GM19468 (cell line): ENCODE results near the gene ARL5C.
"Not testable (repeated sequence)": the region's sequence is repeated elsewhere in the genome, so short reads cannot be mapped to it uniquely, and the experiment has no call there.

Experiments used
- ATAC-seq: cut with Tn5 transposase; IDR thresholded peaks from one replicate; pipeline ENCODE4 v1.9.1; 2021; ENCODE audit warnings: mild to moderate bottlenecking, moderate library complexity, moderate number of reproducible peaks; ENCODE audit not compliant: unreplicated experiment; ENCODE audit errors: extremely low read depth

The ARL5C gene

GRCh38 chr17:39145143-39145542 lies 20.8 kb downstream of the ARL5C start:
- ATAC-seq: no peak

- ATAC-seq: no peak
These were observed 21.5 kb downstream of the ARL5C start for GRCh38 chr17:39144416-39144840.

- no peak for ATAC-seq
These were observed 22.3 kb downstream of the ARL5C start for GRCh38 chr17:39143552-39144093.

- no peak for ATAC-seq
These were observed 23.9 kb downstream of the ARL5C start for GRCh38 chr17:39141915-39142664.

- no peak for ATAC-seq
These were observed 24.7 kb downstream of the ARL5C start for GRCh38 chr17:39141294-39141693.

GRCh38 chr17:39139561-39139960 lies 26.4 kb downstream of the ARL5C start:
- no peak for ATAC-seq

- ATAC-seq: no peak
These were observed 26.8 kb downstream of the ARL5C start for GRCh38 chr17:39139161-39139511.

- ATAC-seq: no peak
These were observed 27.4 kb downstream of the ARL5C start for GRCh38 chr17:39138431-39139160.

- no peak for ATAC-seq
These were observed 31.1 kb downstream of the ARL5C start for GRCh38 chr17:39134878-39135277.

GRCh38 chr17:39132192-39132610 lies 33.8 kb downstream of the ARL5C start:
- ATAC-seq: no peak

GRCh38 chr17:39131616-39132015 lies 34.3 kb downstream of the ARL5C start:
- no peak for ATAC-seq

GRCh38 chr17:39130205-39130604 lies 35.8 kb downstream of the ARL5C start:
- no peak for ATAC-seq

- ATAC-seq: not testable (repeated sequence)
These were observed 36.4 kb downstream of the ARL5C start for GRCh38 chr17:39129544-39129943.

- no peak for ATAC-seq
These were observed 39.5 kb downstream of the ARL5C start for GRCh38 chr17:39126436-39126835.

- ATAC-seq: no peak
These were observed 40.7 kb downstream of the ARL5C start for GRCh38 chr17:39125143-39125875.

GRCh38 chr17:39123627-39124026 lies 42.3 kb downstream of the ARL5C start:
- ATAC-seq: no peak

GRCh38 chr17:39122991-39123390 lies 43.0 kb downstream of the ARL5C start:
- no peak for ATAC-seq

GRCh38 chr17:39121919-39122318 lies 44.0 kb downstream of the ARL5C start:
- not testable (repeated sequence) for ATAC-seq

- ATAC-seq: no peak
These were observed 47.1 kb downstream of the ARL5C start for GRCh38 chr17:39118674-39119419.

- ATAC-seq: no peak
These were observed 49.7 kb downstream of the ARL5C start for GRCh38 chr17:39116224-39116623.
